Measurements from ENCODE around the gene RARRES1. TPM values are rescaled to one million over a fixed set of nuclear protein-coding genes. Genes with fewer than 3 reads are reported as not detected.

The RARRES1 gene
- total RNA-seq, 2 donors from 2014 or later = 63.5 to 81.0 TPM

- DNase-seq (no peak), ATAC-seq (no peak)
- intact Hi-C loops (cut with DNase I, micrococcal nuclease) = loop anchor here in 1 of 2 donors (10.0 kb wide), 1 partner anchor 58 kb away; no protein-coding TSS in a partner anchor
These were observed 65.8 kb downstream of the RARRES1 start for GRCh38 chr3:158666416-158666815.

- intact Hi-C loops (cut with DNase I, micrococcal nuclease) = loop anchor here in 1 of 2 donors (5.0 to 10.0 kb wide), 2 partner anchors 61 to 128 kb away; no protein-coding TSS in a partner anchor
- DNase-seq (no peak), ATAC-seq (no peak)
These were observed 68.4 kb downstream of the RARRES1 start for GRCh38 chr3:158663832-158664231.

- intact Hi-C loops (cut with DNase I, micrococcal nuclease) = loop anchor here in 1 of 2 donors (5.0 to 10.0 kb wide), 2 partner anchors 62 to 129 kb away; no protein-coding TSS in a partner anchor
- no peak for ATAC-seq
These were observed 69.0 kb downstream of the RARRES1 start for GRCh38 chr3:158663246-158663645.

GRCh38 chr3:158660711-158661110, 71.5 kb downstream of the RARRES1 start:
- no peak for DNase-seq

More at GRCh38 chr3:158663246-158663645, 69.0 kb downstream of the RARRES1 start:
- no peak for DNase-seq

GRCh38 chr3:158659454-158660237, 72.6 kb downstream of the RARRES1 start:
- peak; percentile 88 for ATAC-seq
- DNase-seq = peak in 1 of 2 donors; percentile 55
- intact Hi-C loops (cut with DNase I, micrococcal nuclease) = loop anchor here in 1 of 2 donors (5.0 to 10.0 kb wide), 2 partner anchors 65 to 133 kb away; no protein-coding TSS in a partner anchor

More at GRCh38 chr3:158660711-158661110, 71.5 kb downstream of the RARRES1 start:
- intact Hi-C loops (cut with DNase I, micrococcal nuclease) = loop anchor here in 1 of 2 donors (5.0 to 10.0 kb wide), 2 partner anchors 64 to 132 kb away; no protein-coding TSS in a partner anchor
- ATAC-seq = no peak

- no peak for DNase-seq
- ATAC-seq = no peak
- intact Hi-C loops (cut with DNase I, micrococcal nuclease) = no loop called here
These were observed 73.4 kb downstream of the RARRES1 start for GRCh38 chr3:158658889-158659288.

GRCh38 chr3:158652463-158652862, 79.8 kb downstream of the RARRES1 start:
- intact Hi-C loops (cut with DNase I, micrococcal nuclease) = no loop called here
- DNase-seq = no peak
- ATAC-seq = peak; percentile 85

- ATAC-seq (no peak), DNase-seq (no peak)
- intact Hi-C loops (cut with DNase I, micrococcal nuclease) = no loop called here
These were observed 81.1 kb downstream of the RARRES1 start for GRCh38 chr3:158651192-158651591.

GRCh38 chr3:158649791-158650190, 82.5 kb downstream of the RARRES1 start:
- intact Hi-C loops (cut with DNase I, micrococcal nuclease) = no loop called here
- DNase-seq = no peak

More at GRCh38 chr3:158649791-158650190, 82.5 kb downstream of the RARRES1 start:
- no peak for ATAC-seq

Other genes starting within 250 kb of the RARRES1 start
- 1 to 10 TPM; 3.9 to 6.0 TPM for gene MLF1, start 161.3 kb downstream of the RARRES1 start, total RNA-seq
- 10 to 100 TPM; 42.4 to 58.6 TPM for gene GFM1, start 87.9 kb downstream of the RARRES1 start, total RNA-seq
- gene LXN, start 59.8 kb downstream of the RARRES1 start, total RNA-seq = 10 to 100 TPM; 49.4 to 63.8 TPM
- gene MFSD1, start 69.6 kb upstream of the RARRES1 start, total RNA-seq = 10 to 100 TPM; 60.8 to 62.0 TPM